Thyroid gland (tissue), 4 donors: ENCODE data around the gene MEOX1.
"Not testable (repeated sequence)": the region's sequence is repeated elsewhere in the genome, so short reads cannot be mapped to it uniquely, and the experiment has no call there.

Experiments
- POLR2A ChIP-seq, 2 donors: fragments of 450-650 bp; IDR thresholded peaks; one replicate each; pipeline ENCODE4 v1.6.1; 2017; ENCODE audit warnings: antibody characterized with exemption in 2 of 2, mild to moderate bottlenecking in 2 of 2, moderate library complexity in 1 of 2
- TF ChIP-seq, protein P1 (sequence below), 6 experiments: fragments of 200-600 bp in 3 of 6; fragments of 450-650 bp in 3 of 6; sonication (generic) in 3 of 6; IDR thresholded peaks; one replicate each; pipeline ENCODE4 v1.5.1; 2016 to 2019; ENCODE audit warnings: antibody characterized with exemption in 6 of 6, mild to moderate bottlenecking in 2 of 6, inconsistent platforms in 1 of 6, moderate library complexity in 1 of 6

DNA sequence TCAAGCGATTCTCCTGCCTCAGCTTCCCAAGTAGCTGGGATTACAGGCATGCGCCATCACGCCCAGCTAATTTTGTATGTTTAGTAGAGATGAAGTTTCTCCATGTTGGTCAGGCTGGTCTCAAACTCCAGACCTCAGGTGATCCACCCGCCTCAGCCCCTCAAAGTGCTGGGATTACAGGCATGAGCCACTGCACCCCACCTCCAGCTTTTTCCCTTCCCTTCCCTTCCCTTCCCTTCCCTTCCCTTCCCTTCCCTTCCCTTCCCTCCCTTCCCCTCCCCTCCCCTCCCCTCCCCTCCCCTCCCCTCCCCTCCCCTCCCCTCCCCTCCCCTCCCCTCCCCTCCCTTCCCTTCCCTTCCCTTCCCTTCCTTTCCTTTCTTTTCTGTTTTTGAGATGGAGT lies 59.2 kb downstream of the MEOX1 start:
- not testable (repeated sequence) for TF ChIP-seq POLR2A (IDR thresholded peaks at IDR 0.05)
- TF ChIP-seq, protein P1, sequence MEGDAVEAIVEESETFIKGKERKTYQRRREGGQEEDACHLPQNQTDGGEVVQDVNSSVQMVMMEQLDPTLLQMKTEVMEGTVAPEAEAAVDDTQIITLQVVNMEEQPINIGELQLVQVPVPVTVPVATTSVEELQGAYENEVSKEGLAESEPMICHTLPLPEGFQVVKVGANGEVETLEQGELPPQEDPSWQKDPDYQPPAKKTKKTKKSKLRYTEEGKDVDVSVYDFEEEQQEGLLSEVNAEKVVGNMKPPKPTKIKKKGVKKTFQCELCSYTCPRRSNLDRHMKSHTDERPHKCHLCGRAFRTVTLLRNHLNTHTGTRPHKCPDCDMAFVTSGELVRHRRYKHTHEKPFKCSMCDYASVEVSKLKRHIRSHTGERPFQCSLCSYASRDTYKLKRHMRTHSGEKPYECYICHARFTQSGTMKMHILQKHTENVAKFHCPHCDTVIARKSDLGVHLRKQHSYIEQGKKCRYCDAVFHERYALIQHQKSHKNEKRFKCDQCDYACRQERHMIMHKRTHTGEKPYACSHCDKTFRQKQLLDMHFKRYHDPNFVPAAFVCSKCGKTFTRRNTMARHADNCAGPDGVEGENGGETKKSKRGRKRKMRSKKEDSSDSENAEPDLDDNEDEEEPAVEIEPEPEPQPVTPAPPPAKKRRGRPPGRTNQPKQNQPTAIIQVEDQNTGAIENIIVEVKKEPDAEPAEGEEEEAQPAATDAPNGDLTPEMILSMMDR (IDR thresholded peaks at IDR 0.05): not testable (repeated sequence)
